C4-2B (cell line): Measurements from ENCODE around the gene SAPCD1.

Experiments
- ZFX ChIP-seq: fragments of 450-650 bp; IDR thresholded peaks from 2 replicates; pipeline ENCODE4 v1.6.1; 2017
- TF ChIP-seq, protein P1 (sequence below): fragments of 450-650 bp; conservative IDR thresholded peaks from 2 replicates; pipeline ENCODE4 v1.5.1; 2017; ENCODE audit warnings: mild to moderate bottlenecking

DNA sequence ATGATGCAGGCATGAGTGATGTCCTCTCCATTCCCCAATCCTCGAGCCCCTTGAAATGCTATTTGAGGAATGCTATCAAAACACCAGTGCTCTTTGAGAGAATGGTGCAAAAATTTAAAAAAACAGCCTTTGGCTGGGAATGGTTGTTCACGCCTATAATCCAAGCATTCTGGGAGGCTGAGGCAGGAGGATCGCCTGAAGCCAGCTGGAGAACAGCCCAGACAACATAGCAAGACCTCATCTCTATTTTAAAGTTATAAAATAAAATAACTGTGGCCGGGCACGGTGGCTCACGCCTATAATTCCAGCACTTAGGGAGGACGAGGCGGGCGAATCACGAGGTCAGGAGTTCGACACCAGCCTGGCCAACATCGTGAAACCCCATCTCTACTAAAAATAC lies 37.3 kb downstream of the SAPCD1 start:
- TF ChIP-seq, protein P1, sequence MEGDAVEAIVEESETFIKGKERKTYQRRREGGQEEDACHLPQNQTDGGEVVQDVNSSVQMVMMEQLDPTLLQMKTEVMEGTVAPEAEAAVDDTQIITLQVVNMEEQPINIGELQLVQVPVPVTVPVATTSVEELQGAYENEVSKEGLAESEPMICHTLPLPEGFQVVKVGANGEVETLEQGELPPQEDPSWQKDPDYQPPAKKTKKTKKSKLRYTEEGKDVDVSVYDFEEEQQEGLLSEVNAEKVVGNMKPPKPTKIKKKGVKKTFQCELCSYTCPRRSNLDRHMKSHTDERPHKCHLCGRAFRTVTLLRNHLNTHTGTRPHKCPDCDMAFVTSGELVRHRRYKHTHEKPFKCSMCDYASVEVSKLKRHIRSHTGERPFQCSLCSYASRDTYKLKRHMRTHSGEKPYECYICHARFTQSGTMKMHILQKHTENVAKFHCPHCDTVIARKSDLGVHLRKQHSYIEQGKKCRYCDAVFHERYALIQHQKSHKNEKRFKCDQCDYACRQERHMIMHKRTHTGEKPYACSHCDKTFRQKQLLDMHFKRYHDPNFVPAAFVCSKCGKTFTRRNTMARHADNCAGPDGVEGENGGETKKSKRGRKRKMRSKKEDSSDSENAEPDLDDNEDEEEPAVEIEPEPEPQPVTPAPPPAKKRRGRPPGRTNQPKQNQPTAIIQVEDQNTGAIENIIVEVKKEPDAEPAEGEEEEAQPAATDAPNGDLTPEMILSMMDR = no peak
- TF ChIP-seq ZFX = no peak
